Keratinocyte (primary cell): Measurements from ENCODE around the gene RYR1.

Experiments used
- CTCF ChIP-seq, 3 experiments: IDR thresholded peaks in 1 of 3; conservative IDR thresholded peaks in 1 of 3; optimal IDR thresholded peaks in 1 of 3; 2 replicates in 2 of 3; 3 replicates in 1 of 3; pipeline versions ENCODE3 to v1.5.1; 2011; ENCODE audit warnings: low read length in 3 of 3, mild to moderate bottlenecking in 3 of 3, moderate library complexity in 2 of 3, control low read depth in 1 of 3, inconsistent platforms in 1 of 3; ENCODE audit not compliant: insufficient read depth in 2 of 3; ENCODE audit errors: extremely low read depth in 1 of 3
- EZH2 ChIP-seq: IDR thresholded peaks from one replicate; pipeline ENCODE4 v1.6.1; 2012; ENCODE audit warnings: inconsistent platforms, mild to moderate bottlenecking, low read length, moderate library complexity

DNA sequence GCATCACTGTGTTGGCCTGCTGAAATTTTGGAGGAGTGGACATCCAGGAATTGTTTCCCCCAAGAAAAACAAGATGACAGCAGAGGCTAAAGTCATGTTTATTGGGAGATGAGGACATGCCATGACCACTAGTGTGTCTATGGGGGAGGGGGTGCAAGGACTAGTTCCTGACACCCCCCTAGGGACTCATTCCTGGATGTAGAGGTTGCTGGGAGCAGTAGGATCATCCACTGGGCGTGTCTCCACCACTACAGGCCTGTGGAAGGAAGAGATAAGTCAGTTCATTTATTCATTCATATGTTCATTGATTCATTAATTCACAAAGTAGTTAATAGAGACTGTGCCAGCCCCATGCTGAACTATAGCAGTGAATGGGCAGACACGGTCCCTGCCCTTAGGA, 154.1 kb downstream of the RYR1 start:
- TF ChIP-seq EZH2 (no peak), CTCF (optimal IDR thresholded peaks at IDR 0.05 in 1 of 3, IDR thresholded peaks at IDR 0.05 in 1 of 3, conservative IDR thresholded peaks at IDR 0.05 in 1 of 3; ENCODE audit: extremely low read depth in 1 of 3, insufficient read depth in 2 of 3, low read length in 3 of 3) (no peak)
